CD4-positive, alpha-beta T cell (primary cell): Measurements from ENCODE around the gene SLC39A10. TPM values are rescaled to one million over a fixed set of nuclear protein-coding genes. Genes with fewer than 3 reads are reported as not detected.

Experiments used
- ATAC-seq: fragments of 200-7000 bp; cut with Tn5 transposase; one replicate; pipeline ENCODE4 v1.10.0; 2022; ENCODE audit warnings: mild to moderate bottlenecking; ENCODE audit not compliant: poor library complexity
- CTCF ChIA-PET: fragments of 350-600 bp; sonication (Branson Sonifier 250); formaldehyde crosslinking; loops from one replicate; lab custom pipeline; 2021; ENCODE audit warnings: antibody characterized with exemption, inconsistent platforms; lab: Charles Lee
- POLR2A ChIA-PET: fragments of 350-600 bp; sonication (Branson Sonifier 250); formaldehyde crosslinking; loops from one replicate; lab custom pipeline; 2021; ENCODE audit warnings: antibody characterized with exemption, inconsistent platforms; lab: Charles Lee
- DNase-seq, 14 experiments: peaks; one replicate each; pipeline ENCODE4 v3.0.0-alpha.2; 2013 to 2020; ENCODE audit warnings: mixed read lengths in 2 of 14
- H3K27ac ChIP-seq, 2 donors: one replicate each; pipeline versions ENCODE4 v1.5.1 to v1.7.0; 2013; ENCODE audit warnings: low read length in 2 of 2, low read depth in 1 of 2, mild to moderate bottlenecking in 1 of 2
- H3K27me3 ChIP-seq, 2 experiments: 1 replicate in 1 of 2; 2 replicates in 1 of 2; pipeline versions ENCODE4 v1.6.1 to v1.7.0; 2013; ENCODE audit warnings: low read length in 2 of 2, control low read depth in 1 of 2, mild to moderate bottlenecking in 1 of 2, moderate library complexity in 1 of 2; ENCODE audit not compliant: insufficient read depth in 2 of 2, control insufficient read depth in 1 of 2
- H3K36me3 ChIP-seq: one replicate; pipeline ENCODE4 v1.6.1; 2013; ENCODE audit warnings: low read length, control low read depth; ENCODE audit not compliant: insufficient read depth
- H3K4me1 ChIP-seq: one replicate; pipeline ENCODE4 v1.6.1; 2013; ENCODE audit warnings: low read length, control low read depth; ENCODE audit not compliant: insufficient read depth
- H3K4me3 ChIP-seq: one replicate; pipeline ENCODE4 v1.5.1; 2013; ENCODE audit warnings: mild to moderate bottlenecking, low read length, moderate library complexity
- H3K9me3 ChIP-seq, 2 experiments: 1 replicate in 1 of 2; 2 replicates in 1 of 2; pipeline versions ENCODE4 v1.6.1 to v1.7.0; 2013; ENCODE audit warnings: low read length in 2 of 2, mild to moderate bottlenecking in 2 of 2, control low read depth in 1 of 2, moderate library complexity in 1 of 2; ENCODE audit not compliant: control insufficient read depth in 1 of 2, insufficient read depth in 1 of 2
- H3K27ac Mint-ChIP-seq: one replicate; pipeline ENCODE4 v1.8.0; 2020; ENCODE audit warnings: mixed read lengths
- H3K27me3 Mint-ChIP-seq: one replicate; pipeline ENCODE4 v1.8.0; 2021; ENCODE audit warnings: mixed read lengths
- H3K36me3 Mint-ChIP-seq: one replicate; pipeline ENCODE4 v1.8.0; 2021; ENCODE audit warnings: low read depth, mixed read lengths
- H3K4me1 Mint-ChIP-seq: one replicate; pipeline ENCODE4 v1.8.0; 2021; ENCODE audit warnings: low read depth, mixed read lengths
- H3K4me3 Mint-ChIP-seq: one replicate; pipeline ENCODE4 v1.8.0; 2020; ENCODE audit warnings: mild to moderate bottlenecking, mixed read lengths
- H3K9me3 Mint-ChIP-seq: one replicate; pipeline ENCODE4 v1.8.0; 2020; ENCODE audit warnings: mixed read lengths
- CTCF ChIP-seq: fragments of 200-600 bp; IDR thresholded peaks from one replicate; pipeline ENCODE4 v1.8.0; 2022; ENCODE audit warnings: antibody characterized with exemption, mild to moderate bottlenecking
- intact Hi-C, 2 experiments: fragments of 100-400 bp; cut with DNase I in 1 of 2; cut with micrococcal nuclease in 1 of 2; formaldehyde crosslinking; loops; one replicate each; pipeline versions ENCODE4 v1.15.1 to v1.9.0; 2023 to 2025; cut with DNase I, micrococcal nuclease
- total RNA-seq, 174 experiments: library from RNA in 2 of 174; stranded (reverse) in 2 of 174; gene quantifications; one replicate each; pipeline ENCODE4 v1.2.3 and lab custom pipeline; 2021 to 2026

The SLC39A10 gene
- total RNA-seq, 2 experiments from 2014 or later, result 38.2 to 39.4 TPM

- Mint-ChIP-seq H3K9me3 (peaks cover 20% of the 10 kb centered on the region), H3K27ac (no peak overlapping the region)
Observed at GRCh38 chr2:195694553-195694952, 37.5 kb downstream of the SLC39A10 start.

GRCh38 chr2:195695002-195695631, 38.1 kb downstream of the SLC39A10 start:
- ChIA-PET POLR2A (no interaction called here), CTCF (no interaction called here)
- Histone ChIP-seq H3K4me3 (no peak overlapping the region), H3K4me1 (no peaks in the 10 kb centered on the region), H3K27me3 (no peaks in the 10 kb centered on the region), H3K36me3 (peaks cover 21% of the 10 kb centered on the region), H3K9me3 (peaks cover 6 to 9% of the 10 kb centered on the region in 2 experiments), H3K27ac (no peak overlapping the region)
- no peak overlapping the region for H3K27ac Mint-ChIP-seq
- no peak for ATAC-seq
- H3K36me3 Mint-ChIP-seq, result peaks cover 96% of the 10 kb centered on the region
- H3K4me1 Mint-ChIP-seq, result peaks cover 71% of the 10 kb centered on the region
- no peaks in the 10 kb centered on the region for H3K27me3 Mint-ChIP-seq
- no peak for TF ChIP-seq CTCF
- no peak overlapping the region for H3K4me3 Mint-ChIP-seq
- no peak for DNase-seq
- intact Hi-C loops, result no loop called here
- H3K9me3 Mint-ChIP-seq, result peaks cover 24% of the 10 kb centered on the region

More at GRCh38 chr2:195694553-195694952, 37.5 kb downstream of the SLC39A10 start:
- H3K4me3 Mint-ChIP-seq, result no peak overlapping the region
- ChIA-PET CTCF (no interaction called here), POLR2A (no interaction called here)
- H3K27me3 Mint-ChIP-seq, result no peaks in the 10 kb centered on the region
- H3K27me3 ChIP-seq, result no peaks in the 10 kb centered on the region
- peaks cover 96% of the 10 kb centered on the region for H3K36me3 Mint-ChIP-seq
- no peaks in the 10 kb centered on the region for H3K4me1 ChIP-seq
- DNase-seq, result no peak
- H3K36me3 ChIP-seq, result peaks cover 19% of the 10 kb centered on the region
- H3K4me3 ChIP-seq, result no peak overlapping the region
- H3K4me1 Mint-ChIP-seq, result peaks cover 71% of the 10 kb centered on the region
- TF ChIP-seq CTCF, result no peak
- ATAC-seq, result no peak
- peaks cover under 1 to 9% of the 10 kb centered on the region in 2 experiments for H3K9me3 ChIP-seq
- no peak overlapping the region for H3K27ac ChIP-seq
- intact Hi-C loops, result no loop called here

DNA sequence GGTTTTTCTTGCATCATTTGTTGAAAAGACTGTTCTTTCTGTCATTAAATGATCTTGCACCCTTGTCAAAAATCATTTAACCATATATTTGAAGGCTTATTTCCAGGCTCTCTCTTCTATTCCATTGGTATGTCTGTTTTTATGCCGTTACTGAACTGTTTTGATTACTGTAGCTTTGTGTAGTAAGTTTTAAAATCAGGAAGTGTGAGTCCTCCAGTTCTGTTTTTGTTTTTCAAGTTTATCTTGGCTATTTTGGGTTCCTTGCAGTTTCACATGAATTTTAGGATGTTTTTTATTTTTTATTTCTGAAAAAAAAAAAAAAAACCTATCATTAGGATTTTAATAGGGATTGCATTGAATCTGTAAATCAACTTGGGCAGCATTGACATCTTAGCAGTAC, 39.0 kb downstream of the SLC39A10 start:
- H3K4me1 ChIP-seq, result no peaks in the 10 kb centered on the region
- DNase-seq, result no peak
- intact Hi-C loops, result no loop called here
- H3K4me3 ChIP-seq, result no peak overlapping the region
- no peak overlapping the region for H3K4me3 Mint-ChIP-seq
- peaks cover 25% of the 10 kb centered on the region for H3K9me3 Mint-ChIP-seq
- no peak overlapping the region for H3K27ac ChIP-seq
- H3K36me3 Mint-ChIP-seq, result peaks cover 96% of the 10 kb centered on the region
- no peak for TF ChIP-seq CTCF
- H3K9me3 ChIP-seq, result peaks cover 9 to 12% of the 10 kb centered on the region in 2 experiments
- peaks cover 24% of the 10 kb centered on the region for H3K36me3 ChIP-seq
- peaks cover 64% of the 10 kb centered on the region for H3K4me1 Mint-ChIP-seq
- H3K27ac Mint-ChIP-seq, result no peak overlapping the region
- ChIA-PET CTCF (no interaction called here), POLR2A (no interaction called here)
- ATAC-seq, result no peak
- no peaks in the 10 kb centered on the region for H3K27me3 ChIP-seq
- no peaks in the 10 kb centered on the region for H3K27me3 Mint-ChIP-seq
